Measurements from ENCODE around the gene CLCN3. TPM values are rescaled to one million over a fixed set of nuclear protein-coding genes. Genes with fewer than 3 reads are reported as not detected.

CLCN3 gene
- total RNA-seq, 6 experiments from 2014 or later, result 32.9 to 39.5 (median 35.0) TPM

DNA sequence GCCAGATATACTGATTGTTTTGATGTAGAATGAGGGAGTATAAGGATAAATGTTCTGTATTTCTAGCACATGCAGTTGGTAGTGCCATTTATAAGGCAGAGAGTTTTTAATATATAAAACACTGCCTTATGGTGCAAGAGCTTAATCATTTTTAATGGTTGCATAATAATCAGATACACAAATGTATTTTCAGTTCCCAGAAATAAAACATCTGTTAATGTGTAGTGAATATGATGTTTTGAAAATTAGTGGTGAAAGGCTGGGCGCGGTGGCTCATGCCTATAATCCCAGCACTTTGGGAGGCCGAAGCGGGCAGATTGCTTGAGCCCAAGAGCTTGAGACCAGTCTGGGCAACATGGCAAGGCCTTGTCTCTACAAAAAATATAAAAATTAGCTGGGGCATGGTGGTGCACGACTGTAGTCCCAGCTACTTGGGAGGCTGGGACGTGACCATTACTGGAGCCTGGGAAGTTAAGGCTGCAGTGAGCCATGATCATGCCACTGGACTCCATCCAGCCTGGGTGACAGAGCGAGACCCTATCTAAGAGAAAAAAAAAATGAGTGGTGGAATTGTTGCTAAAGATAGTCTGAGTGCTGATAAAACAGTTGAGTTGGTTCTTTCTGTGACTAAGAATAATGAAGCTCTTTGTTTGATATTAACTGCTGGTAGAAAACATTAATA, 29.3 kb downstream of the CLCN3 start:
- Mint-ChIP-seq H3K9me3 (no peaks in the 10 kb centered on the region), H3K4me1 (ENCODE audit: low read depth) (no peaks in the 10 kb centered on the region), H3K36me3 (ENCODE audit: low read depth) (peaks cover 5% of the 10 kb centered on the region; the same call in 1 of the 2 replicates), H3K4me3 (no peak overlapping the region), H3K27ac (no peak overlapping the region), H3K27me3 (ENCODE audit: insufficient read depth) (no peaks in the 10 kb centered on the region; the same call in 1 of the 2 replicates)
- TF ChIP-seq, protein P1, sequence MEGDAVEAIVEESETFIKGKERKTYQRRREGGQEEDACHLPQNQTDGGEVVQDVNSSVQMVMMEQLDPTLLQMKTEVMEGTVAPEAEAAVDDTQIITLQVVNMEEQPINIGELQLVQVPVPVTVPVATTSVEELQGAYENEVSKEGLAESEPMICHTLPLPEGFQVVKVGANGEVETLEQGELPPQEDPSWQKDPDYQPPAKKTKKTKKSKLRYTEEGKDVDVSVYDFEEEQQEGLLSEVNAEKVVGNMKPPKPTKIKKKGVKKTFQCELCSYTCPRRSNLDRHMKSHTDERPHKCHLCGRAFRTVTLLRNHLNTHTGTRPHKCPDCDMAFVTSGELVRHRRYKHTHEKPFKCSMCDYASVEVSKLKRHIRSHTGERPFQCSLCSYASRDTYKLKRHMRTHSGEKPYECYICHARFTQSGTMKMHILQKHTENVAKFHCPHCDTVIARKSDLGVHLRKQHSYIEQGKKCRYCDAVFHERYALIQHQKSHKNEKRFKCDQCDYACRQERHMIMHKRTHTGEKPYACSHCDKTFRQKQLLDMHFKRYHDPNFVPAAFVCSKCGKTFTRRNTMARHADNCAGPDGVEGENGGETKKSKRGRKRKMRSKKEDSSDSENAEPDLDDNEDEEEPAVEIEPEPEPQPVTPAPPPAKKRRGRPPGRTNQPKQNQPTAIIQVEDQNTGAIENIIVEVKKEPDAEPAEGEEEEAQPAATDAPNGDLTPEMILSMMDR (IDR thresholded peaks at IDR 0.05), result no peak
- DNase-seq, result no peak

DNA sequence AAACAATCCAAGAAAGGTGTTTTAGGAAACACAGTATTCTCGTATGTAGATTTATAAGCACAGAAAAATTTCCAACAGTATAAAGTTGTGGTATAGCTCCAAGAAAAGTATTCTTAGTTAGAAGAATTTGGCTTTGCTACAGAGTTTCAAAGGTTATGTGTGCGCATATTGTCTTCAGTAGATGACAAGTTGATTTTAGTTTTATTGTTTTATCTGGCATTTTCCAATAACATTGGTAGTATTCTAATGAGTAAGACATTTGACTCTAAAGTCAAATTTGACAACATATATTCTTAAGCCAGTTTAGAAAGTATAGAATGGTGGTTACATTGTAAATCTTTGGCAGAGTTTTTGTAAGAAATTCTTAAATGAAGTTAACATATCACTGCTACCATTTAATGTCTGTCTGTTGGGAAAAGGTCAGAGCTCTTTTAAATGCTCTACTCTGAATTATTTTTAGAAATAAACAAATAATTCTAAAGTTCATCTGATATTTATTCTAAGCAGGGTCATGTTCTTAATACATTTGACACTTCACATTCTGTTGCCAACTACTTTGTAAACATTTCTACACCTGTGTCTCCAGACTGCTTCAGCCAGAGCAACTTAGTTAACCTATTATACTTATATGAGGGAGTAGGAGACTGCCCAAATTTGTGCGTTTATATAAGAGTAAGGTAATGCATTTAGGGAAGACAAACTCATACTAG, 30.0 kb downstream of the CLCN3 start:
- no peaks in the 10 kb centered on the region for H3K4me1 Mint-ChIP-seq (ENCODE audit: low read depth)
- no peak overlapping the region for H3K4me3 Mint-ChIP-seq
- TF ChIP-seq, protein P1 (IDR thresholded peaks at IDR 0.05), result no peak
- no peaks in the 10 kb centered on the region for H3K9me3 Mint-ChIP-seq
- no peak for DNase-seq
- peaks cover 7% of the 10 kb centered on the region; the same call in 1 of the 2 replicates for H3K36me3 Mint-ChIP-seq (ENCODE audit: low read depth)
- no peak overlapping the region for H3K27ac Mint-ChIP-seq
- H3K27me3 Mint-ChIP-seq (ENCODE audit: insufficient read depth), result no peaks in the 10 kb centered on the region; the same call in 1 of the 2 replicates

DNA sequence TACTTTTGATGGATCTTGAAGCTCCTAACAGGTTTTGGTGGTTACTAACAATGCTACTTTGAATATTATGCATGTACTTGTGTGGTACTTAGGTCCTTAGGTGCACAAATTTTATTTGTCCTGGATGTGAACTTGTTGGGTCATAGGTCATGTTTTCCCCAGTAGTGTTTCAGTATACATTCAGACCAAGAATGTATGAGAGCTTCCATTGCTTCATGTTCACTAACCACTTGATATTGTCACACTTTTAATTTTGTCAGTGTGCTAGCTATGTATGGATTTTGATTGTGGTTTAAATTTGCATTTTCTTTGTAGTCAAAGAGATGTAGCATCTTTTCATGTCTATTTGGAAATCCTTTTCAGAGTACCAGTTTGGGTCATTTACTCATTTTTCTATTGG, 32.2 kb downstream of the CLCN3 start:
- Mint-ChIP-seq H3K27me3 (ENCODE audit: insufficient read depth) (no peaks in the 10 kb centered on the region; the same call in 1 of the 2 replicates), H3K9me3 (no peaks in the 10 kb centered on the region), H3K4me3 (no peak overlapping the region), H3K4me1 (ENCODE audit: low read depth) (peaks cover 2% of the 10 kb centered on the region), H3K36me3 (ENCODE audit: low read depth) (0 out of 2 replicates have a peak, but pooled peaks cover 4% of the 10 kb centered on the region), H3K27ac (no peak overlapping the region)
- TF ChIP-seq, protein P1 (IDR thresholded peaks at IDR 0.05), result no peak
- no peak for DNase-seq

GRCh38 chr4:169655401-169655800, 35.0 kb downstream of the CLCN3 start:
- Mint-ChIP-seq H3K4me1 (ENCODE audit: low read depth) (peaks cover 22% of the 10 kb centered on the region), H3K4me3 (no peak overlapping the region), H3K9me3 (no peaks in the 10 kb centered on the region), H3K27me3 (ENCODE audit: insufficient read depth) (no peaks in the 10 kb centered on the region), H3K27ac (no peak overlapping the region), H3K36me3 (ENCODE audit: low read depth) (0 out of 2 replicates have a peak, but pooled peaks cover 4% of the 10 kb centered on the region)
- TF ChIP-seq, protein P1 (IDR thresholded peaks at IDR 0.05), result no peak
- no peak for DNase-seq

DNA sequence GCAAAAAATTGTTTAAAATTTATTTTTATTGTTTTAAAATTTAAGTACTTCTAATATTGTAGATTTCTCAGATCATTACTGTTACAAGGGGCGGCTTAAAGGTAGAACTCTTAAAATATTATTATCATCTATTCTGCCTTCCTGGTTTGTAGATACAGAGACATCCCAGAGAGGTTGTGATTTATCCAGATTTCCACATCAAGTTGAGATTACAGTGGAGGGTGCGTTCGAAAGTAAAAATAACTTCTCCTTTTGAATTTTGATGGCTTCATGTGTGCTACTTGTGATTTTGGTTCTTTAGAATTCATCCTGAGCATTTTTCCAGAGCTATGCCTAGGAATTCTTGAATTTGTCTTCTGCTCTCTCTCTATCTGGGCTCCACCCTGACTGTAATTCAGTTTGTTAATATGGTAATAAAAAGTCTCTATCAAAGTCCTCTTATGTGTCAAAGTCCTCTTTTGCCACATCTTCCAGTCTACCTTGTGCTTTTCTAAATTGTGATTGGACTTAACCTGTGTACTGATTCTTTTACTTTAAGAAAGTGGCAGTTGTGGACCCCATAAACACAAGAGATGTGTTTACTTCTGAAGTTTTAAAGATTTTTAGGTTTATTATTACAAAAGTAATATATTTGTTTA, 37.2 kb downstream of the CLCN3 start:
- Mint-ChIP-seq H3K9me3 (no peaks in the 10 kb centered on the region), H3K4me1 (ENCODE audit: low read depth) (peaks cover 40% of the 10 kb centered on the region), H3K36me3 (ENCODE audit: low read depth) (0 out of 2 replicates have a peak, but pooled peaks cover 4% of the 10 kb centered on the region), H3K4me3 (no peak overlapping the region), H3K27me3 (ENCODE audit: insufficient read depth) (no peaks in the 10 kb centered on the region), H3K27ac (peak overlapping the region; percentile 23; the same call in 1 of the 2 replicates)
- no peak for DNase-seq
- TF ChIP-seq, protein P1 (IDR thresholded peaks at IDR 0.05), result no peak
